SK-N-MC (cell line): ENCODE measurements around the gene TOP3B.

Experiments
- EZH2 ChIP-seq: fragments of 200-600 bp; sonication (generic); IDR thresholded peaks from one replicate; pipeline ENCODE4 v1.6.1; 2017; ENCODE audit warnings: antibody characterized with exemption
- POLR2AphosphoS5 ChIP-seq: IDR thresholded peaks from 2 replicates; pipeline ENCODE4 v1.6.1; 2012; ENCODE audit warnings: mild to moderate bottlenecking, low read depth, low read length, borderline replicate concordance

DNA sequence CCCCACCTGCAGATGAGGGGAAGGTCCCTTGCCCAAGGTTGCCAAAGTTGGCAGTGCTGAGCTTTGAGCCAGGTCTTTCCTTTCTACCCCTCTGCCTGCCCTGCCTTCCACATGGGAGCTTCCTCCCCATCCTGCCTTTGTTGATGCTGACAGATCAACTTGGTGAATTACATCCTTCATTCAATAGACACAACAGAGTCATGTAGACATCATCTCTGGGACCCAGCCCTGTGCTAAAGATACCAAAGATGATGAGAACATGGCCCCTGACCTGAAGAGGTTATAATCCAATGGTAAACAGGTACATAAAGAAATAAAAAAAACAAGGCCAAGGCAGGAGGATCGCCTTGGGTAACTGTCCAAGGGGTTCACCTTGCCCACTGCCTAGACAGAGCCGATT is 72.7 kb downstream of the TOP3B start:
- TF ChIP-seq POLR2AphosphoS5 (no peak), EZH2 (no peak)
